Activated CD4-positive, alpha-beta memory T cell treated with anti-CD3 and anti-CD28 coated beads, Interleukin-2, amount 10 ng/mL, durations not matched to agents 7 days and 5 days (primary cell): ENCODE data around the gene ZNF608. TPM values are rescaled to one million over a fixed set of nuclear protein-coding genes. Genes with fewer than 3 reads are reported as not detected.

Source experiments
- CTCF ChIA-PET: fragments of 350-600 bp; sonication (Branson Sonifier 250); formaldehyde crosslinking; loops from one replicate; lab custom pipeline; 2021; ENCODE audit warnings: antibody characterized with exemption, inconsistent platforms; lab: Charles Lee
- POLR2A ChIA-PET: fragments of 350-600 bp; sonication (Branson Sonifier 250); formaldehyde crosslinking; loops from one replicate; lab custom pipeline; 2021; ENCODE audit warnings: antibody characterized with exemption; lab: Charles Lee
- DNase-seq: peaks from one replicate; pipeline ENCODE4 v3.0.0-alpha.2; 2020
- H3K27ac Mint-ChIP-seq: one replicate; pipeline ENCODE4 v1.8.0; 2021; ENCODE audit warnings: mild to moderate bottlenecking, mixed read lengths
- H3K27me3 Mint-ChIP-seq: one replicate; pipeline ENCODE4 v1.8.0; 2021; ENCODE audit warnings: mixed read lengths
- H3K36me3 Mint-ChIP-seq: one replicate; pipeline ENCODE4 v1.8.0; 2021; ENCODE audit warnings: low read depth, mixed read lengths
- H3K4me1 Mint-ChIP-seq: one replicate; pipeline ENCODE4 v1.8.0; 2021; ENCODE audit warnings: mixed read lengths
- H3K4me3 Mint-ChIP-seq: one replicate; pipeline ENCODE4 v1.8.0; 2021; ENCODE audit warnings: mild to moderate bottlenecking, mixed read lengths
- H3K9me3 Mint-ChIP-seq: one replicate; pipeline ENCODE4 v1.8.0; 2021; ENCODE audit warnings: mixed read lengths
- total RNA-seq, 2 experiments: library from RNA; stranded (reverse); gene quantifications; one replicate each; pipeline ENCODE4 v1.2.3, GENCODE V29; 2021

Gene ZNF608
- total RNA-seq, 2 experiments from 2014 or later: not detected

DNA sequence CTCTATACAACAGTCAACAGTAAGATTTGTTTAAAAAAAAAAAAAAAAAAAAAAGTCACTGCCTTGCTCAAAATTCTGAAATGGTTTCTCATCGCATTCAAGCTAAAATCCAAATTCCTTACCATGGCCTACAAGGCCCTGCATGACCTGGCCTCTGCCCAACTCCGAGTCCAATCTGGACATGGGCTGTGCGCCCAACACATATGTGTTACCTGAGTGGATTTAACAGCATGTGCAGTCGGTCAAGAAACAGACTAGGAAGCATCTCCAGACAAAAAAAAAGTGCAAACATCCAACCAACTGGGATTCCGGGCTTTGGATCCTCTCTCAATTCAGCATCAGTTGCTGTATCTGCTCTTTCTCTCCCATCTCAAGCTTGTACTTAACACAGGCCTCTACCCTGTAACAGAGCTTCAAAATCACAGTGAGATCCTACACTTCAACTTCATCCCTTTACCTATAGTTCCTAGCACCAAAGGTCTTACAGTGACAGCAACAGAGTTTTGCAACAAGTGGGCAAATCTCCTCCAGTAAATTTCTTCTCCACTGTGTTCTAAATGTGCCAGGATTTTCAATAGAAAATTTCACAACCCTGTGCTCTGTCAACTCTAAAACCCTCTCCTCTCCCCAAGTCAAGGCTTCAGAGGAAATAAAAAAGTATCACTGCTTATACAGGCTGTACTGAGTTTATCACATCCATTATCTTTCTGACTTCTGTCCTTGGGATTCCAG lies 19.6 kb downstream of the ZNF608 start:
- ChIA-PET POLR2A (no interaction called here), CTCF (no interaction called here)
- H3K36me3 Mint-ChIP-seq: no peaks in the 10 kb centered on the region
- H3K4me3 Mint-ChIP-seq: no peak overlapping the region
- H3K4me1 Mint-ChIP-seq: no peaks in the 10 kb centered on the region
- H3K9me3 Mint-ChIP-seq: no peaks in the 10 kb centered on the region
- H3K27ac Mint-ChIP-seq: no peak overlapping the region
- DNase-seq: no peak
- H3K27me3 Mint-ChIP-seq: no peaks in the 10 kb centered on the region

DNA sequence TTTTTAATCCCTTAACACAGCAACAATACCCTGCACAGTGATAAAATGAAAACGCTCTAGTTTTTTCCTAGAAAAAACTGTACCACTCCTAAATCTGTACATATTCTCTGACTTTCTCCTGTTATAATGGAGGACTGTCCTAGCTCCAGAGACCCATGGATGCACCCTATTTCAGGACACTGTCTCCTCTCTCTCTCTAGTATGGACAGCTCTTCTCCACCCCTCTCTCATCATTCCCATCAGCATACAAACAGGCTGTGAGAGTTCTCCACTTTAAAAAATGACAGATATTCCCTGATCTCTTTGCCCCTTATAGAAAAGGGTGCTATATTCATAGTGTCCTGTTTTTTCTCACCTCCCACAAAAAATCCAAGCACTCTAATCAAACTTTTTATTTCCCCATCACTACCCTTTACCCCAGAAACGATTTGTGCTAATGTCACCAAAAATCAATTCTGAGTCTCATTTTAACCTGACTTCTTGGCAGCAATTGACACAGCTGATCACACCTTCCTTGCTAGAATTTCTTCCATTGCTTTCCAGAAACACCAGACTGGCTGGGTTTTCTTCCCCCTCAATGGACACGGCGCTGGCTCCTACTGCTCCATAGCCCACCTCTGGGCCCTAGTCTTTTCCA lies 20.7 kb downstream of the ZNF608 start:
- ChIA-PET CTCF (no interaction called here), POLR2A (no interaction called here)
- H3K27me3 Mint-ChIP-seq: no peaks in the 10 kb centered on the region
- DNase-seq: no peak
- no peak overlapping the region for H3K27ac Mint-ChIP-seq
- no peaks in the 10 kb centered on the region for H3K9me3 Mint-ChIP-seq
- no peak overlapping the region for H3K4me3 Mint-ChIP-seq
- no peaks in the 10 kb centered on the region for H3K36me3 Mint-ChIP-seq
- no peaks in the 10 kb centered on the region for H3K4me1 Mint-ChIP-seq

DNA sequence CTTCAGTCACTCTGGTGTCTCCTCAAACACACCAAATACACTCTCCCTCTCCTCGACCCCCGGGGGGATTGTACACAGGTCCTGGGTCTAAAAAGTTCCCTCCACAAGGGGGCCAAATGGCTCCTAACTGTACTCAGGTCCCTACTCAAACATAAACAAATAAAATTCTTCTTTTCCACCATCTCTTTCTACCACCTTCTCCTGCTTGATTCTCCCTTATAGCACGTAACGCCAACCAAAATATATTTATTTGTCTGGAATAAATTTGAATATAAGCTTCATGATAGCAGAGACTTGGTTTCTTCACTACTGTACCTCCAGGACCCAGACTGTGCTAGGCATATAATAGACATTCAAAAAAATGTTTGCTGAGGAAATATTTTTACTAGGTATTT lies 21.4 kb downstream of the ZNF608 start:
- no peak for DNase-seq
- POLR2A ChIA-PET: no interaction called here

DNA sequence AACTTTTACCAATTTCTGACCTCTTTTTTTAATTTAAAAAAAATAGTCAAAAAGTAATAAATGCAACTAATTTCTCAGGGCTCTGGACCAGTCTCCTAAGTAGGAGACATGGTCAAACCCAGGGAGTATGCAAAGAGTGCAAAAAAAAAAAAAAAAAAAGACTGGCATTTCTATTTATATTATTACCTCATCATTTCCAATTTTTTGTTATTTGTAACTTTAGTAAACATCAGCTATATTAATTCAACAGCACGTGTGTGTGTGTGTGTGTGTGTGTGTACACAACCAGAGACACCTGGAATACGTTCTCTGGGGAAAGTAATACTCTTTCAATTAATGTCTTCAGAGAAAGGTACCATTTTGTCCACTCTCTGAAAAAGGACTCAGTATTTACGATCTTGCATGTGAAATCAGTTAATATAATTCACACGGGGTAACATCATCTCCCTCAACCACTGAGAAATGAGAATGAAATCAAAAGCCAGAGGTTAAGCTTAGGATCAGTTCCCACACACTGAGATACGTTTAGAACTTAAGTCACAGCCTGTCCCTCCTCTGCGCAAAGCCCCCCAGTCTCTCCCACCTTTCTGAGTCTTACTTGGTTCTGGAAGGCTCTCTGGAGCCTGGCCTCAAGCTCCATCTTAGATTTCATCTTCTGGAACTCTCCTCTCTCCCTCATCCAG lies 21.9 kb downstream of the ZNF608 start:
- no peak for DNase-seq
- Mint-ChIP-seq H3K4me1 (no peaks in the 10 kb centered on the region), H3K27me3 (no peaks in the 10 kb centered on the region), H3K36me3 (no peaks in the 10 kb centered on the region), H3K4me3 (no peak overlapping the region), H3K9me3 (no peaks in the 10 kb centered on the region), H3K27ac (no peak overlapping the region)
- CTCF ChIA-PET: no interaction called here
- POLR2A ChIA-PET: no interaction called here

More for the DNA sequence above, 21.4 kb downstream of the ZNF608 start:
- Mint-ChIP-seq H3K27me3 (no peaks in the 10 kb centered on the region), H3K4me3 (no peak overlapping the region), H3K36me3 (no peaks in the 10 kb centered on the region), H3K27ac (no peak overlapping the region), H3K4me1 (no peaks in the 10 kb centered on the region), H3K9me3 (no peaks in the 10 kb centered on the region)
- CTCF ChIA-PET: no interaction called here

DNA sequence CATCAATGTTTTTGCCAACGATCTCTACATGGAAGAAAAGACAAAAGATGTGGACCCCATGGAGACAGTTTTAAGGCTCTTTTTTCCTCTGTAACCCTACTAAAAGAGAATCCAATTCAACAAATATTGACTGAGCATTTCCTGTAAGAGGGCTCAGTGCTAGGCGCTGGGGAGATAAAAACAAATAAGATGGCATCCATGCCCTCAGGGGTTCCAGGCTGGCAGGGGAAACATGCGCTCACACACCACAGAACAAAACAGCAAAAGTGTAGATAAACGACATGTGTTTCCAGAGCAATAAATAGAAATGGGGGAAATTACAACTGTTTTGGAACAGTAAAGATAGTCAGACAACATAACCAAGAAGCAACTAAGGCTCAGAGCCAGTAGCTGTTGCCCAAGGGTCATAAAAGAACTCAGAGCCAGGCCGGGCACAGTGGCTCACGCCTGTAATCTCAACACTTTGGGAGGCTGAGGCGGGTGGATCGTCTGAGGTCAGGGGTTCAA lies 25.2 kb downstream of the ZNF608 start:
- CTCF ChIA-PET: no interaction called here
- no peaks in the 10 kb centered on the region for H3K4me1 Mint-ChIP-seq
- no peaks in the 10 kb centered on the region for H3K36me3 Mint-ChIP-seq
- no peak overlapping the region for H3K4me3 Mint-ChIP-seq
- no peak overlapping the region for H3K27ac Mint-ChIP-seq
- H3K27me3 Mint-ChIP-seq: no peaks in the 10 kb centered on the region
- no peak for DNase-seq
- POLR2A ChIA-PET: no interaction called here
- H3K9me3 Mint-ChIP-seq: no peaks in the 10 kb centered on the region

DNA sequence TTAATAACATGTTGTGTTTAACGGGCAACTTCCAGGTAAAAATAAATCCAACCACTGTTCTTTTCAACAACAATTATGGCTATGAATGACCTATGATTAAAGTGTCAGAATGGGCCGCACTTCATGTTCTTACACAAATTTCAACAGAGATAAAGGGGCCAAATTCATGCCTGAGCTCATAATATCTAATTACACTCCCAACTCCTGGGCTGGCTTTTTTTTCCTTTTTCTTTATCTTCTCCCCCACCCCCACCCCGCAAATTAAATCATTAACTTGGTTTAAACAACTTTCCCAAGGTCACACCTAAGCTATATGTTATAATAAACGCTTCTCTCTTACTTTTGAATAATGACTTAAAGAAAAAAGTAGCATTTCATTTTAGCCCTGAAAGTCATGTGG lies 25.8 kb downstream of the ZNF608 start:
- POLR2A ChIA-PET: no interaction called here
- CTCF ChIA-PET: no interaction called here
- no peak for DNase-seq
- H3K27me3 Mint-ChIP-seq: no peaks in the 10 kb centered on the region
- H3K36me3 Mint-ChIP-seq: no peaks in the 10 kb centered on the region
- no peak overlapping the region for H3K4me3 Mint-ChIP-seq
- H3K9me3 Mint-ChIP-seq: no peaks in the 10 kb centered on the region
- no peaks in the 10 kb centered on the region for H3K4me1 Mint-ChIP-seq
- H3K27ac Mint-ChIP-seq: no peak overlapping the region

DNA sequence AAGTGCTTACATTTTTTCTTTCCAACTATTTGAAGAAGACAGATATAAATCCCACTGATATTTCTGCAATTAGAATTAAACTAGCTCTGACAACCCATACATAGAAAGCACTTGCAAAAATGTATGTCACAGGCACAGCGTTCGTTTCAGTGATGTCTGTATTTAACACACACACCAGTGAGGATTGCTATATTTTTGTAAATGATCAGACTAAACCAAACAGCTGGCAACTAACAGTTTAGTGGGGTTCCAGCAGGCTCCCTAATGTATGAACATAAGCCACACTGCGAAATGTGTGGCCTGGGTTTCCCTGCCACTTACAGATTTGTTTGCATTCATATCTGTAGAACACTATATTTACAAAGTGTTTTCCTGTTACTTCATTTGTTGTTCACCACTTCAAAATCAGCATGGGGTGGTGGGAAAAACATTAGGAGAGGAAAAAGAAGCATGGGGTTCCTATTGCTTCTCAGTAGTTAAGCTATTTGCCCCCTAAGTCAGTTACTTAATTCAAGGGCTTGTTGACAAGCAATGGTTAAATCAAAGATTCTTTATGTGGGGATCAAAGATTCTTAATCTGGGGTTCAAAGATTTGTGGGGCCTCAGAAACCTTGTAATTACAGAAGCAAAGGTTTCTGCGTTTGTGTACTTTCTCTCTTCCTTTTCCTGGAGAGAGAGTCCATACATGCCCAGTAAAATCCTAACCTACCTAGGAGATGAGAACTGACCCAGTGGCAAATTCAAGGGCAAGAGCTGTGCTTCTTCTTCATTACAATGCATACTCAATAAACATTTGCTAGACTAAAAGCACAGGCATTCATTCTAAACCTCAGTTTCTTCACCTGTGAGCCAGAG lies 27.1 kb downstream of the ZNF608 start:
- Mint-ChIP-seq H3K36me3 (no peaks in the 10 kb centered on the region), H3K9me3 (no peaks in the 10 kb centered on the region), H3K27ac (no peak overlapping the region), H3K27me3 (no peaks in the 10 kb centered on the region), H3K4me3 (no peak overlapping the region), H3K4me1 (no peaks in the 10 kb centered on the region)
- ChIA-PET POLR2A (no interaction called here), CTCF (no interaction called here)
- DNase-seq: no peak

DNA sequence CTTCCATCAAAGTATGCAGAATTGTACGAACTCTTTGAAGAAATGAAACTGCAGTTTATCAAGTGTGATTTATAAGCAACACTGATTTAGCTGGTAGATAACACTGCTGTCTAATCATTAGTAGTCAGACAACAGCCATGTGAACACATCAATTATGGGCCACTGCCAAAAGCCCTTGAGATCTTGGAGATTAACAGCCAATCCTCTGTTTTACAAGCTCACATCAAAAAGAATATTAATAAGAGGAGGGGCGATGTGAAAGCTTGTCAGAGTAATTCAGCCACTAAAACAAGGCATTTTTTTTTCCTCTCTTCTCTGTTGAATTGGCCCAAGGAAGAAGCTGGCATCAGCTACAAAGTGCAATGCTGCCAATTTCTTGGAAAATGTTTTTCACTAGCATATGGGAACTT lies 28.1 kb downstream of the ZNF608 start:
- no peak overlapping the region for H3K4me3 Mint-ChIP-seq
- CTCF ChIA-PET: no interaction called here
- H3K36me3 Mint-ChIP-seq: no peaks in the 10 kb centered on the region
- POLR2A ChIA-PET: no interaction called here
- no peaks in the 10 kb centered on the region for H3K27me3 Mint-ChIP-seq
- H3K4me1 Mint-ChIP-seq: no peaks in the 10 kb centered on the region
- no peak for DNase-seq
- H3K9me3 Mint-ChIP-seq: no peaks in the 10 kb centered on the region
- no peak overlapping the region for H3K27ac Mint-ChIP-seq

DNA sequence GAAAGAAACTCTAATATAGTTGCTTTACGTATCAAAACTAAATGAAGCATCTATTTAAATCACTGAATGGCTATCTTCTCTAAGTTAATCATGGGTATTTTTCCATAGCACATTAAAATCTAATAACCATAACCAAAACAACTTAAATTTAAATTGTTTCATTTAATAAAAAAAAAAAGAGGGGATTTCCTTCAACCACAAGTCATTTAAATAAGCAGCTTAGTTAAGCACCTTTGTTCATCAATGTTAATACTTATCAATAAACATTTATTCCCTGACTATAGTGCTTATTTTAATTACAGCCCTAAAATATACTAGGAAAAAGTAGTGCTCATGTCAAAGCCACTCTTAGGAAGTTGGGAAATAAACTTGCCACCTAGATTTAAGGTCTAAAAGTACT lies 30.3 kb downstream of the ZNF608 start:
- H3K4me3 Mint-ChIP-seq: no peak overlapping the region
- no peaks in the 10 kb centered on the region for H3K27me3 Mint-ChIP-seq
- no peak overlapping the region for H3K27ac Mint-ChIP-seq
- H3K9me3 Mint-ChIP-seq: no peaks in the 10 kb centered on the region
- H3K36me3 Mint-ChIP-seq: no peaks in the 10 kb centered on the region
- DNase-seq: no peak
- ChIA-PET CTCF (no interaction called here), POLR2A (no interaction called here)
- H3K4me1 Mint-ChIP-seq: no peaks in the 10 kb centered on the region

DNA sequence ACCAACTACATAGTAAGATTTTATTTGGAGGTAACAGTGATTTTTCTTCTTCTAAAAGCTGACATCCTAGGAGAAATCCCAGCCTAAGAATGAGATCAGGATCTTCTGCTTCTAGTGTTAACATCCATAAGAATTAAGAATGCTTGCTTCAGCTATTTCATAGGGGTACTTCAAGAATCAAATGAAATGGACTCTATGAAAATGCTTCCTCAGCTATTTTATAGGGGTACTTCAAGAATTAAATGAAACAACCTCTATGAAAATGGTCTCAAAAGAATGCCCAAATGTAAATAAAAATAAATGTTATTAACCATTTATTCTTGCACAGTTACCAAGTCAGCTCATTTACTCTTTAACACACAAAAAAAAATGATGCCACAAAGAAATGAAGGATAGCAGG lies 31.5 kb downstream of the ZNF608 start:
- CTCF ChIA-PET: no interaction called here
- Mint-ChIP-seq H3K4me1 (no peaks in the 10 kb centered on the region), H3K27ac (no peak overlapping the region), H3K36me3 (no peaks in the 10 kb centered on the region), H3K9me3 (no peaks in the 10 kb centered on the region), H3K27me3 (no peaks in the 10 kb centered on the region), H3K4me3 (no peak overlapping the region)
- DNase-seq: no peak
- POLR2A ChIA-PET: no interaction called here

DNA sequence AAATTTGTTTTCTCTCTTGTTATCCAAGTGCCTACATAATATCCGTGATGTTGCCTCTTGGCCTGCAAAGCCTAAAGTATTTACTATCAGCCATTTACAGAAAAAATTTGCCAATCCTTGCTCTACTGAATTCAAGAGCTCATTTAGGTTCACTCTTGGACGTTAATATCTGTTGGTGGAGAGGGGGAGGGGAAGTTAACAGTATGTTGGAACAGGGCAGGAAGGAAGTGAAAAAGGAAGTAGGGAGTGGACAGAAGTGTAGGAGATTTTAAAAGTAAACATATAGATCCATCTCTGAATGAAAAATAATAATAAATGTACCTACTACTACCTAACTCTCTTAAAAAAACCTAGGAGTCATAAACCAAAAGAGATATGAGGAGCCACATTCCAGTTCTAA lies 32.8 kb downstream of the ZNF608 start:
- Mint-ChIP-seq H3K36me3 (no peaks in the 10 kb centered on the region), H3K9me3 (no peaks in the 10 kb centered on the region), H3K4me3 (no peak overlapping the region)

DNA sequence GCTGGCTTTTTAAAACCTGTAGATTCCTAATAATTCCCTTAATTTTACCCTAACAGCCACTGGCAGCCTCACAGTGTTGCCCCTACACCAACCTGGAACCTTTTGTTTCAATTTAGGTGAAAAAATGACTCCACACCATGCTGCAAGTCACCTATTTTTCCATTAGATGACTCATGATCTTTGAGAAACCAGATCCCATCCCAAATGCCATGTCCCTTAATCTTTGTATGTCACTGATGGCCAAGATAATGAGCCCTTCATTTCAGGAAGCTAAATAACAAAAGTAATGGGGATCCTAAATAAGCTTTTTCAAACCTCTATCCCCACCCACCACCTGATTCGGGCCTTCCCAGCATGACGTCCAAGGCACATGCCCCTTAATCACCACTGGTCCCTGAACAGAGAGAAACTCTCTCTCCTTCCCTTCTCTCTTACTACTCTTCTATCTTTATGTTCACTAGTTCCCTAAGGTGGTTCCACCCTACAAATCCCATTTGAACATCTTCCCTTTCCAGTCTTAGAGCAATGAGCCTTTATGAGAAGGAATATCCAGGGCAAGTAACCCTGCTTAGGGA lies 33.6 kb downstream of the ZNF608 start:
- Mint-ChIP-seq H3K4me3 (no peak overlapping the region), H3K36me3 (no peaks in the 10 kb centered on the region), H3K4me1 (no peaks in the 10 kb centered on the region), H3K9me3 (no peaks in the 10 kb centered on the region), H3K27me3 (no peaks in the 10 kb centered on the region), H3K27ac (no peak overlapping the region)
- DNase-seq: no peak
- POLR2A ChIA-PET: no interaction called here
- CTCF ChIA-PET: no interaction called here

More for the DNA sequence above, 32.8 kb downstream of the ZNF608 start:
- H3K27ac Mint-ChIP-seq: no peak overlapping the region
- ChIA-PET POLR2A (no interaction called here), CTCF (no interaction called here)
- H3K27me3 Mint-ChIP-seq: no peaks in the 10 kb centered on the region
- H3K4me1 Mint-ChIP-seq: no peaks in the 10 kb centered on the region
- DNase-seq: no peak

DNA sequence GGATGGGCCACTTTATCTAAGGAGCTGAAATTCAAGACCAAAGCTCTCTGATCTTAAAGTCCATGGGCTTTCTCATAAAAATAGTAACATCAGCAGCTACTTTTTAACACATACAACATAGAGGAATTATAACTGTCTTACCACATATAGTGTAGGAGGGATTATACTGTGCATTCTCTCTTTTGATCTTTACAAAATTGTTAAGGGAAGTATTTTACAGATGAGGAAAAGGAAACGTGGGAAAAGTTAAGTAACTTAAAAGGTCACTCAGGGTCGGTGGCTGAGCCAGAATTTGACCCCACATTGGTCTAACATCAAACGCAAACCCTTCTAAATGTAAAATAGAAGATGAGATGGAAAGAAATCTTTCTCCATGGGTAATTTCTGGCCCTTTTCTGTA lies 38.4 kb downstream of the ZNF608 start:
- no peaks in the 10 kb centered on the region for H3K9me3 Mint-ChIP-seq
- no peaks in the 10 kb centered on the region for H3K4me1 Mint-ChIP-seq
- no peaks in the 10 kb centered on the region for H3K27me3 Mint-ChIP-seq
- H3K27ac Mint-ChIP-seq: no peak overlapping the region
- POLR2A ChIA-PET: no interaction called here
- no peak for DNase-seq
- CTCF ChIA-PET: no interaction called here
- H3K4me3 Mint-ChIP-seq: no peak overlapping the region
- no peaks in the 10 kb centered on the region for H3K36me3 Mint-ChIP-seq
